Breast epithelium (tissue), 4 donors: ENCODE data around the gene IMMP2L. TPM values are rescaled to one million over a fixed set of nuclear protein-coding genes. Genes with fewer than 3 reads are reported as not detected.

Source experiments
- DNase-seq, 2 donors: peaks; one replicate each; pipeline ENCODE4 v3.0.0-alpha.2; 2019; ENCODE audit warnings: low spot score in 2 of 2
- H3K27ac ChIP-seq, 2 donors: fragments of 200-600 bp; sonication (generic) in 1 of 2; one replicate each; pipeline ENCODE4 v1.5.1; 2016 to 2019; ENCODE audit warnings: mild to moderate bottlenecking in 1 of 2
- H3K27me3 ChIP-seq, 2 donors: fragments of 200-600 bp; sonication (generic) in 1 of 2; one replicate each; pipeline versions ENCODE4 v1.5.1 to v1.6.0; 2017 to 2019; ENCODE audit warnings: control low read depth in 1 of 2, mild to moderate bottlenecking in 1 of 2
- H3K36me3 ChIP-seq: fragments of 200-600 bp; one replicate; pipeline ENCODE4 v1.5.1; 2019
- H3K4me1 ChIP-seq, 2 donors: fragments of 200-600 bp; sonication (generic); one replicate each; pipeline ENCODE4 v1.5.1; 2016 to 2019; ENCODE audit warnings: control low read depth in 1 of 2
- H3K4me3 ChIP-seq, 3 donors: fragments of 200-600 bp; sonication (generic); 1 replicate in 2 of 3; 2 replicates in 1 of 3; pipeline ENCODE4 v1.5.1; 2016 to 2019; ENCODE audit warnings: mild to moderate bottlenecking in 3 of 3, moderate library complexity in 2 of 3
- H3K9me3 ChIP-seq, 2 donors: fragments of 200-600 bp; sonication (generic) in 1 of 2; one replicate each; pipeline ENCODE4 v1.5.1; 2016 to 2019; ENCODE audit warnings: control low read depth in 1 of 2
- POLR2A ChIP-seq: fragments of 450-650 bp; IDR thresholded peaks from one replicate; pipeline ENCODE4 v1.6.1; 2016; ENCODE audit warnings: antibody characterized with exemption, mild to moderate bottlenecking, moderate library complexity
- POLR2AphosphoS5 ChIP-seq, 3 donors: sonication (generic); formaldehyde crosslinking; IDR thresholded peaks; one replicate each; pipeline ENCODE4 v1.6.1; 2017; ENCODE audit warnings: antibody characterized with exemption in 3 of 3
- intact Hi-C: fragments of 100-400 bp; cut with DNase I; formaldehyde crosslinking; loops from one replicate; pipeline ENCODE4 v1.15.1; 2023; ENCODE audit warnings: low total_unique reads
- total RNA-seq, 3 donors: library from RNA; depleted of rRNA; stranded (reverse); fragments of >200 nt; gene quantifications; one replicate each; pipeline ENCODE4 v1.1.0, GENCODE V29; 2016
- TF ChIP-seq, protein P1 (sequence below), 3 donors: fragments of 450-650 bp; IDR thresholded peaks; one replicate each; pipeline ENCODE4 v1.5.1; 2016 to 2017; ENCODE audit warnings: antibody characterized with exemption in 3 of 3, mild to moderate bottlenecking in 3 of 3, moderate library complexity in 3 of 3

The IMMP2L gene
- total RNA-seq, 3 donors from 2014 or later = 19.8 to 39.7 (median 30.8) TPM

DNA sequence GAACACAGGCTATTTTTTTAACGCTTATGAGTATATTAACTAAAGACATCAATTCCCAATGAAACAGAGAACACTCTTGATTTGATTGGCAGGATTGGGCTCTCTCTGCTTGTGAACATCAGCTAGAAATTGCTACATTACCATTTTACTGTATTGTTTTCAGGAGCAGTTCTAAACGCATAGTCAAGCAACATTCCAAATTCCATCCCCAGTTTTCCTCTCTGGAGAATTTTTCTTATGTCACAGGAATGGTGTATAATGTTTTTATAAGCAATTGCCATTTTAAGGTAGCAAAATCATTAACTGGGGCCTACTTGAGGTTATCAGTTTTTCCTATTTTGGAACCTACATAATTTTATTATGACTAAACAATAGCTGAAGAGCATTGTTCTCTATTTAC lies 748.3 kb downstream of the IMMP2L start:
- Histone ChIP-seq H3K4me3 (no peak overlapping the region), H3K9me3 (no peaks in the 10 kb centered on the region), H3K36me3 (no peaks in the 10 kb centered on the region), H3K27me3 (no peaks in the 10 kb centered on the region), H3K4me1 (no peaks in the 10 kb centered on the region), H3K27ac (no peak overlapping the region)
- TF ChIP-seq POLR2A (no peak), POLR2AphosphoS5 (IDR thresholded peaks at IDR 0.05) (no peak)
- TF ChIP-seq, protein P1, sequence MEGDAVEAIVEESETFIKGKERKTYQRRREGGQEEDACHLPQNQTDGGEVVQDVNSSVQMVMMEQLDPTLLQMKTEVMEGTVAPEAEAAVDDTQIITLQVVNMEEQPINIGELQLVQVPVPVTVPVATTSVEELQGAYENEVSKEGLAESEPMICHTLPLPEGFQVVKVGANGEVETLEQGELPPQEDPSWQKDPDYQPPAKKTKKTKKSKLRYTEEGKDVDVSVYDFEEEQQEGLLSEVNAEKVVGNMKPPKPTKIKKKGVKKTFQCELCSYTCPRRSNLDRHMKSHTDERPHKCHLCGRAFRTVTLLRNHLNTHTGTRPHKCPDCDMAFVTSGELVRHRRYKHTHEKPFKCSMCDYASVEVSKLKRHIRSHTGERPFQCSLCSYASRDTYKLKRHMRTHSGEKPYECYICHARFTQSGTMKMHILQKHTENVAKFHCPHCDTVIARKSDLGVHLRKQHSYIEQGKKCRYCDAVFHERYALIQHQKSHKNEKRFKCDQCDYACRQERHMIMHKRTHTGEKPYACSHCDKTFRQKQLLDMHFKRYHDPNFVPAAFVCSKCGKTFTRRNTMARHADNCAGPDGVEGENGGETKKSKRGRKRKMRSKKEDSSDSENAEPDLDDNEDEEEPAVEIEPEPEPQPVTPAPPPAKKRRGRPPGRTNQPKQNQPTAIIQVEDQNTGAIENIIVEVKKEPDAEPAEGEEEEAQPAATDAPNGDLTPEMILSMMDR (IDR thresholded peaks at IDR 0.05) = no peak
- no peak for DNase-seq
- intact Hi-C loops = no loop called here

DNA sequence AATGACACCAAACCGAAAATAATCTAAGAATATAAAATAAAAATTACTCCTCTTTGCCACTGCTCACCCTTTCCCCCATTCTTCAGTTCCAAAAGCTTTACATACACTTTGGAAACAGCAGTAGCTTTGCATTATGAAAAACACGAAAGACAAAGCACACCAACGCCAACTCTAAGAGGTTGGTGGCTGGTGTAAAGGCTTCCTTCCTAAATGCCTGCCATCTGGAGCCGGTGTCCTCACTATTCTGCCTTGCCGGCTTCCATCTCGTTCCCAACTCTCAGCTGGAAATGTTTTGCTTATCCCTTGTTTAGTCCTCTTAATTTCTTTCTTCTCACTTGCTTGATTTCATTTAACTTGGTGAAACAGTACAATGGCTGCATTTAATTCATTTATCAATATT lies 752.5 kb downstream of the IMMP2L start:
- no peak overlapping the region for H3K27ac ChIP-seq
- intact Hi-C loops = no loop called here
- H3K36me3 ChIP-seq = no peaks in the 10 kb centered on the region
- DNase-seq = no peak
- no peak overlapping the region for H3K4me3 ChIP-seq
- no peaks in the 10 kb centered on the region for H3K4me1 ChIP-seq
- TF ChIP-seq POLR2A (no peak), POLR2AphosphoS5 (IDR thresholded peaks at IDR 0.05) (no peak)
- TF ChIP-seq, protein P1 (IDR thresholded peaks at IDR 0.05) = no peak
- H3K9me3 ChIP-seq = no peaks in the 10 kb centered on the region
- no peaks in the 10 kb centered on the region for H3K27me3 ChIP-seq

DNA sequence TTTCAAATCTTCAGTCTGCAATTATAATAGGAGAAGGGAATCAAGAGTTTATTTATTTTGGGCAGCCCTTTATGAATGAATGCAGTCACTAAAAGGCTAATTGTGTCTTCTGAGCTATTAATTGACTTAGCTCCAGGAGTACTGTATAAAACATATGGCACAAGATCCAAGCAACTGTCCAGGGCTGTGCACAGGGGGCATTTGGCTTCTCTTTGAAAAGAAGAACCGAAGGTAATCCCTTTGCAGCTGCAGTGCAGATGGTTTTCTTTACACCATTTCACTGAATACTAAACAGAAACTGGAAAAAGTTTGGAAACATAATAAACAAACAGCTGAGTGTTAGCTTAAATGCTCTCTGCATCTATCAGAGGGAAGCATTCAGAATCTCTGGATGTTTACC lies 753.9 kb downstream of the IMMP2L start:
- no peaks in the 10 kb centered on the region for H3K9me3 ChIP-seq
- H3K36me3 ChIP-seq = no peaks in the 10 kb centered on the region
- DNase-seq = no peak
- intact Hi-C loops = no loop called here
- TF ChIP-seq POLR2A (no peak), POLR2AphosphoS5 (IDR thresholded peaks at IDR 0.05) (no peak)
- TF ChIP-seq, protein P1 (IDR thresholded peaks at IDR 0.05) = no peak
- H3K4me1 ChIP-seq = no peaks in the 10 kb centered on the region
- H3K27ac ChIP-seq = no peak overlapping the region
- no peak overlapping the region for H3K4me3 ChIP-seq
- no peaks in the 10 kb centered on the region for H3K27me3 ChIP-seq

DNA sequence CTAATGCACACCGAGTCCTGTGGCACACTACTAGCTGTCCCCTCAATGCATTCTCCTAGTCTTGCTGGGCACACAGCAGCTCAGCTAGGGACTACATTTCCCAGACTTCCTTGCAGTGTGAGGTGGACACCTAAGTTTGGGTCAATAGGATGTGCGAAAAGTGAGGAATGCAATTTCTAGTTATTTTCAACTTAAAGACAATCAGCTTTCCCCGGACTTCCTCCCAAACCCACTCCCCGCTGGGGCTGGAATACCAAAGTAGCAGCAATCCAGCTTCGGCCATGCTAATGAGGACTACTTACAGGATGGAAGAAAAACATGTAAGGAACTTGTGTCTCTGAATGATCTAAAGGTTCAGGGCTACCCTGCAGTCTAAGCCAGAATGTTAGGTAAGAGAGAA lies 757.8 kb downstream of the IMMP2L start:
- Histone ChIP-seq H3K4me3 (no peak overlapping the region), H3K27me3 (no peaks in the 10 kb centered on the region), H3K9me3 (no peaks in the 10 kb centered on the region), H3K36me3 (no peaks in the 10 kb centered on the region), H3K27ac (no peak overlapping the region), H3K4me1 (no peaks in the 10 kb centered on the region)
- TF ChIP-seq POLR2A = no peak
- DNase-seq = no peak
- intact Hi-C loops = no loop called here

DNA sequence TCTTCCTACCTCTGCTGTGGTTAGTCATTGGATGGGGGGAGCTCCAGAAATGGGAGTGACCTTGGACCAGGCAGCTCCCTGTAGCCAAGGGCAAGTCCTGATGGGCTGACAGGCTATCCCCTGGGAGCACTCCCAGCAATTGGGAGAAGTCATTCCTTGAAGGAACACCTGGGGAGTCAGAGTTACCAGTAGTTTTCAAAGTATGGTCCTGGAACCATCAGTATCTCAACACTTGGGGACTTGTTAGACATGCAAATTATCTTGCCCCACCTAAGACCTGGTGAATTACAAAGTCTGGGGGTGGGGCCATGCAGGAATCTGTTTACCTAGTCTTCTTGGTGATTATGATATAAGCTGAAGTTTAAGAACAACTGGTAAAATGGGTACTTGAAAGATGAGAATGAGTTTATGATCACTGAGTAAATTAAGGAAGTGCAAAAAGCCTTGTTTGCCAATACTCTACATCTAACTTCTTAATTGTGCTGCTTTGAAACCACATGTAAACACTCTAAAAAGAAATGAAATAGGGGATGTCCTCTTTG lies 758.6 kb downstream of the IMMP2L start:
- H3K36me3 ChIP-seq = no peaks in the 10 kb centered on the region
- TF ChIP-seq, protein P1 (IDR thresholded peaks at IDR 0.05) = no peak
- TF ChIP-seq POLR2AphosphoS5 (IDR thresholded peaks at IDR 0.05) (no peak), POLR2A (no peak)
- no peaks in the 10 kb centered on the region for H3K4me1 ChIP-seq
- H3K27me3 ChIP-seq = no peaks in the 10 kb centered on the region
- no peak for DNase-seq
- no peak overlapping the region for H3K27ac ChIP-seq
- intact Hi-C loops = no loop called here
- no peak overlapping the region for H3K4me3 ChIP-seq
- no peaks in the 10 kb centered on the region for H3K9me3 ChIP-seq

DNA sequence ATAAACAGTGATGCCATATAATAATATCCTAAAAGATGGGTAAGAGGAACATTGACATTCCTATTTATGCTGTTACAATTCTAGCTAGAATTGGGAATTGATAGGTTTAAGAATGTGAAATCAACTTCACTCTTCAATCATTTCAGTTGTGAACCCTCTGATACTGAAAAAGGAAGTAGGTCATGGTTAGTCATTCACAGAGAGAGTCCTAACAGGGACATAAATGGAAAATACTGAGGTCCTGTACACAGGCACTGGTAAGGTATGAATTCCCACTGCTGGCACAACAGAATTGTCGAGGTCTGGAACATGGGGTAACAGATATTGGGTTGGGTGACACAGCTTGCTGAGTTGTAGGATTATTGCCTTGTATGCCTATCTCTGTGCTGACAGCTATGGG lies 760.8 kb downstream of the IMMP2L start:
- Histone ChIP-seq H3K27ac (no peak overlapping the region), H3K36me3 (no peaks in the 10 kb centered on the region), H3K27me3 (no peaks in the 10 kb centered on the region), H3K9me3 (no peaks in the 10 kb centered on the region), H3K4me3 (no peak overlapping the region), H3K4me1 (no peaks in the 10 kb centered on the region)
- intact Hi-C loops = no loop called here
- no peak for DNase-seq
- TF ChIP-seq POLR2AphosphoS5 (IDR thresholded peaks at IDR 0.05) (no peak), POLR2A (no peak)
- TF ChIP-seq, protein P1 (IDR thresholded peaks at IDR 0.05) = no peak
